HFF-Myc (cell line): ENCODE measurements around the gene TYROBP.

Experiments used
- DNase-seq: peaks from one replicate; pipeline ENCODE4 v3.0.0-alpha.2; 2011; ENCODE audit warnings: low read depth; ENCODE audit errors: extremely low read depth
- H3K4me3 ChIP-seq: replicated peaks from 2 replicates; pipeline ENCODE4 v1.5.1; 2011; ENCODE audit warnings: low read depth, mild to moderate bottlenecking, control low read depth, low read length
- TF ChIP-seq, protein P1 (sequence below): IDR thresholded peaks from 2 replicates; pipeline ENCODE4 v1.5.1; 2012; ENCODE audit warnings: mild to moderate bottlenecking, low read depth, low read length, control low read depth; ENCODE audit errors: missing control alignments

Gene TYROBP

DNA sequence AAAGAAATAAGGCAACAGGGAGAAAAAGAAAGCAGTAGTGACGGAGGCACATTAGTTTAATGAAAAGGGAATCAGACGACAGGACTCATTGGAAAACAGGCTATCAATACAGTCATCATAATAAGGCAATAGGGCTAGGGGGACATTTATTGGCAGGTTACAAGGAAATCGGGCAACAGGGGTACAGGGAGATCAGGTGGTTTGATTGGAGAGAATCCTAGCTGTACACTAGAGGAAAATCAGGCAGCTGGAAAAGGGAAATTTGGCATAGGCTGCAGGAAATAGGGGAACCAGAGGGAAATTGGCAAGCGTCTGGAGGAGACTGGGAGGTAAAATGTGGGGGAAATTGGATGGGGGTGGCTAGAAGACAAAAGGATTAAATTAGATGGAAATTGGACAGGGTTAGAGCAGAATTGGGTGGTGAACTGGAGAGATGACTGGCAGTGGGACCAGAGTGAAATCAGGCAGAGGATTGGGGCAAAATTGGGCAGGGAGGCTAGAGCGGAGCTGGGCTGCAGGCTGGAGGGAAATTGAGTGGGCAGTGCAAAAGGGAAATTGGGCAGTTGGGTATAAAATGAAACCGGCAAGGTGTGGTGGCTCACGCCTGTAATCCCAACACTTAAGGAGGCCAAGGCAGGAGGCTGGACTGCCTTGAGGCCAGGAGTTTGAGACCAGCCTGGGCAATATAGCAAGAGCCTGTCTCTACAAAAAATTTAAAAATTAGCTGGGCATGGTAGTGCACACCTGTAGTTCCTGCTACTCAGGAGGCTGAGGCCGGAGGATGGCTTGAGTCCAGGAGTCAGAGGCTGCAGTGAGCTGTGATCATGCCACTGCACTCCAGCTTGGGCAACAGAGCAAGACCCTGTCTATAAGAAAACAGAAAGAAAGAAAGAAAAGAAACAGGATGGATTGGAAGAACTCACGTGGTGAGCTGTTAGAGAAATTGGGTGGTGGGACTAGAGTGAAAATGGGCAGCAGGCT lies 35.5 kb upstream of the TYROBP start:
- H3K4me3 ChIP-seq = no peak overlapping the region
- DNase-seq = no peak
- TF ChIP-seq, protein P1, sequence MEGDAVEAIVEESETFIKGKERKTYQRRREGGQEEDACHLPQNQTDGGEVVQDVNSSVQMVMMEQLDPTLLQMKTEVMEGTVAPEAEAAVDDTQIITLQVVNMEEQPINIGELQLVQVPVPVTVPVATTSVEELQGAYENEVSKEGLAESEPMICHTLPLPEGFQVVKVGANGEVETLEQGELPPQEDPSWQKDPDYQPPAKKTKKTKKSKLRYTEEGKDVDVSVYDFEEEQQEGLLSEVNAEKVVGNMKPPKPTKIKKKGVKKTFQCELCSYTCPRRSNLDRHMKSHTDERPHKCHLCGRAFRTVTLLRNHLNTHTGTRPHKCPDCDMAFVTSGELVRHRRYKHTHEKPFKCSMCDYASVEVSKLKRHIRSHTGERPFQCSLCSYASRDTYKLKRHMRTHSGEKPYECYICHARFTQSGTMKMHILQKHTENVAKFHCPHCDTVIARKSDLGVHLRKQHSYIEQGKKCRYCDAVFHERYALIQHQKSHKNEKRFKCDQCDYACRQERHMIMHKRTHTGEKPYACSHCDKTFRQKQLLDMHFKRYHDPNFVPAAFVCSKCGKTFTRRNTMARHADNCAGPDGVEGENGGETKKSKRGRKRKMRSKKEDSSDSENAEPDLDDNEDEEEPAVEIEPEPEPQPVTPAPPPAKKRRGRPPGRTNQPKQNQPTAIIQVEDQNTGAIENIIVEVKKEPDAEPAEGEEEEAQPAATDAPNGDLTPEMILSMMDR = no peak

DNA sequence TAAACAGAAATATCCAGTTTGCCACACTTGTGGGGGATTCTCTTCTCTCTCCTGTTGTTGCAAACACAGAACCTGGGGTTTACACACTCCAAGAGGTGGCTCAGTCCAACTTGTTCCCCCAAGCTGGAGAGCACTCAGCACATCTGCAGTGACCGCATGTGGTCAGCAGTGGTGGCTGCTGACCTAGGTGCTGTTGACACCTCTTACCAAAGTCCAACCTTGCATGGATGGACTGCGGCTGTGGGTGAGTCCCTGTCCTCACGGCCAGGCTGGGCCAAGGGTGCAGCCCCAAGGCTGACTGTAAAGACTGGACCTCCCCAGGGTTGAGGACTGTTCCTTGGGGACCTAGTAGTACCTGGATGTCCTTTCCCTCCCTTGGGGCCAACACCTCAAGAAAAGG lies 34.1 kb upstream of the TYROBP start:
- no peak overlapping the region for H3K4me3 ChIP-seq
- no peak for DNase-seq
- TF ChIP-seq, protein P1 = no peak

- no peak for DNase-seq
- TF ChIP-seq, protein P1 = no peak
- H3K4me3 ChIP-seq = no peak overlapping the region
Measured at GRCh38 chr19:35940839-35941238, 32.7 kb upstream of the TYROBP start.

- H3K4me3 ChIP-seq = no peak overlapping the region
- DNase-seq = no peak
- TF ChIP-seq, protein P1 = no peak
Measured at GRCh38 chr19:35940078-35940775, 32.1 kb upstream of the TYROBP start.

GRCh38 chr19:35939307-35940077 lies 31.4 kb upstream of the TYROBP start:
- H3K4me3 ChIP-seq = no peak overlapping the region
- TF ChIP-seq, protein P1 = no peak
- DNase-seq = no peak
